Hippocampal formation (tissue), 2 donors: ENCODE measurements around the gene MRPS34.
"Not testable (repeated sequence)": the region's sequence is repeated elsewhere in the genome, so short reads cannot be mapped to it uniquely, and the experiment has no call there.

Experiments used
- DNase-seq, 2 donors: peaks; one replicate each; lab custom pipeline; 2025; lab: John Stamatoyannopoulos, UW

The MRPS34 gene

GRCh38 chr16:1749152-1750117 lies 23.5 kb downstream of the MRPS34 start:
- DNase-seq: no peak

GRCh38 chr16:1747934-1748333 lies 25.0 kb downstream of the MRPS34 start:
- no peak for DNase-seq

DNA sequence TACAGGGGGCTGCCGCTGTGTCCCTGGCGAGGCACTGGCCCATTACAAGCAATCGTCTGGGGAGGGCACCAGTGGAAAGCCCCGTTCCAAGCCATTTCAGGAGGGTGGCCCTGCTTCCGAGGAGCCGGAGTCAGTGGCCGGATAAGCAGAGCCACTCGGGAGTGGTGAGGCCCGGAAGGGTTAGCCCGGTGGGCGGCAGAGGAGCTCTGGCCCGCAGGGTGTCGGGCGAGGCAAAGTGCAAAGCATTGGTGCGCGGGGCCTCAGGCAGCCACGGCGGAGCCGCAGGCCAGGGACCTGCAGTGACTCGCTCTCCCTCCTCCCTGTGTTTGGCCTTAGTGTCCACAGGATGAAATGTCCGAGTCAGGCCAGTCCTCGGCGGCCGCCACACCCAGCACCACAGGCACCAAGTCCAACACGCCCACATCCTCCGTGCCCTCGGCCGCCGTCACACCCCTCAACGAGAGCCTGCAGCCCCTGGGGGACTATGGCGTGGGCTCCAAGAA lies 26.2 kb downstream of the MRPS34 start:
- DNase-seq: no peak

DNA sequence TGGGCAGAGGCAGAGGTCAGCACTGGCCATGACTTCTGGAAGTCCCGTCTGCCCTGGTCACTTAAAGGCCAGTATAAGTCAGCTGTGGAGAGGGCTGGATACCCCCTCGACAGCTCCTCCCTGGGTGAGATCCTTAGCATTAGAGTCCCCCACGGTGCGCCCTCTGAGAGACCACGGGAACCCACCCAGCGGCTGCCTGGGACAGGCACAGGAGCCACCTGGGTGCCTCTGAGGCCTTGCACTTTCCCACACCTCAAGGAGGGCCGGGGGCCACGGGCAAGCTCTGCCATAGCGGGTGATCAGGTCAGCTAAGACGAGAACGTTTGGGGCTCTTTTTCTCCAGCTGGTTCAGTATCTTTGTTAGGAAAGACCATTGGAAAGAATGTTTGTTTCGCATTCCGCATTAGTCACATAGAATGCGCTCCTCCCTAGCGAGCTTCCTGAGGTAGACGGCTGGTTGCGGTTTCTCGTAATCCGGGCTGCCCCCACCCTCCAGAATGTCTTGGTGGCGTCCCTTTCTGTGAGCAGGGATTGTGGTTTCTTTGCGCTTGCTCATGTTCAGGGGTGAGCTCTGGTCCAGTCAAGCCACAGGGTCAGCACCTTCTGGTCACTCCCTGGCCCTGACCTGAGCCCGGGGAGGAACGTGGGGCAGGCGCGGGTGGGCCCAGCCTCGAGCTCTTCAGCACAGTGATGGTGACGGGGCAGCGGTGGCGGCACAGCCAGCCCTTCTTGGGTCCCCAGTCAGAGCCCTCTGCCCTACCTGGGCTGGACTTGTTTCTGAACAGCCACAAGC lies 26.8 kb downstream of the MRPS34 start:
- no peak for DNase-seq

- no peak for DNase-seq
Measured at GRCh38 chr16:1745181-1745899, 27.6 kb downstream of the MRPS34 start.

DNA sequence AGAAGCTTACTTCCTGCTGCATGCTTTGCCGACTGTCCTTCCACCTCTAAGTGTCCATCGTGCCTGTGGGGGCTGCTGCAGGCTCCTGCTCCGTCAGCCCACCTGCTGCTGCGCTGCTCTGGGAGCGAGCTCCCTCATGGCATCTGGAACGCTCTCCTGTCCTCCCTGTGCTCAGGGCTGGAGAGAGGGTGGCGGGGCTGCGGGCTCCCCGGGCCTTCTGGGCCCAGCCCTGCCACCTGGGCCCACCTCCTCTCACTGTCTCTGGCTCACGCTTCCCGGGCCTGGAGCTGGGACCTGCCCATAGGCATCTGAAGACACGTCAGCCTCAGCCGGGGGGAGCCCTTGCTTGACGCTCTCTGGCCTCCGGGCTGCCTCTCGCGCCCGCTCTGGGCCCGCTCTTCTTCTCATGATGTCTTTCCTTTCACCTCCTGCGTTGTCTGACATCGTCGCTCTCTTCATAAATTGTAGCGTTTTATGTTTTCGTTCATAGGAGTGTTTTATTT lies 28.5 kb downstream of the MRPS34 start:
- no peak for DNase-seq

- DNase-seq: no peak
Measured at GRCh38 chr16:1743376-1744337, 29.3 kb downstream of the MRPS34 start.

GRCh38 chr16:1741553-1742165 lies 31.3 kb downstream of the MRPS34 start:
- DNase-seq: no peak

- no peak for DNase-seq
Measured at GRCh38 chr16:1740781-1741490, 32.0 kb downstream of the MRPS34 start.

- DNase-seq: no peak
Measured at GRCh38 chr16:1740234-1740633, 32.7 kb downstream of the MRPS34 start.

GRCh38 chr16:1734816-1735215 lies 38.1 kb downstream of the MRPS34 start:
- DNase-seq: no peak

- DNase-seq: no peak
Measured at GRCh38 chr16:1734123-1734522, 38.8 kb downstream of the MRPS34 start.

DNA sequence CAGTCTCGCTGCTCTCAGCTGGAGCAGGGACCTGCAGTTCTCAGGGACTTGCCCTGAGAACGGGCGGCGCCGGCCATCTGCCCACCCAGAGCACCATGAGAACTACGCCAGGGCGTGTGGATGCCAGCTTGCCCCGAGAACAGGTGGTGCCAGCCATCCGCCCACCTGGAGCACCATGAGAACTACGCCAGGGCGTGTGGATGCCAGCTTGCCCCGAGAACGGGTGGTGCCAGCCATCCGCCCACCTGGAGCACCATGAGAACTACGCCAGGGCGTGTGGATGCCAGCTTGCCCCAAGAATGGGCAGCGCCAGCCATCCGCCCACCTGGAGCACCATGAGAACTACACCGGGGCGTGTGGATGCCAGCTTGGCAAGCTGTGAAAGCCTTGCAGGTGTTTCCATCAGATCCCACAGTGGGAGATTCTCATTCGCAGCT lies 40.4 kb downstream of the MRPS34 start:
- not testable (repeated sequence) for DNase-seq

GRCh38 chr16:1732071-1732470 lies 40.9 kb downstream of the MRPS34 start:
- DNase-seq: no peak

DNA sequence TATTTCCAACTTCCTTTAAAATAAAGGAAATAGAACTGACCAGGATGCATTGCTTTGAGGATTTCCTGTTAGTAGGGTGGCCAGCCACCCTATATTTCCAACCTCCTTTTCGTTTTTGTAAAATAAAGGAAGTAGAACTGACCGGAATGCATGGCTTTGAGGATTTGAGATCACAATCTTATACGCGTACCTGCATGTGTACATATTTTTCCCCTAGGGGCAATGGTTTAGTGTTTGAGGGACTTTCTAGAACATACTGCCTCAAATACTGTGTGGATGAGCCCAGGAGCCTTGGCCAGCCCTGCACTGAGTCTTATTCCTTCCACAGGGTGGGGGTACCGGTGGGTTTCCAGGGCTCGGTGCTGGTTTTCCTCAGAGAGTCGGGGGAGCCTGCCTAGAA lies 41.3 kb downstream of the MRPS34 start:
- no peak for DNase-seq

- DNase-seq: no peak
Measured at GRCh38 chr16:1731073-1731472, 41.9 kb downstream of the MRPS34 start.

- no peak for DNase-seq
Measured at GRCh38 chr16:1729445-1729844, 43.5 kb downstream of the MRPS34 start.

DNA sequence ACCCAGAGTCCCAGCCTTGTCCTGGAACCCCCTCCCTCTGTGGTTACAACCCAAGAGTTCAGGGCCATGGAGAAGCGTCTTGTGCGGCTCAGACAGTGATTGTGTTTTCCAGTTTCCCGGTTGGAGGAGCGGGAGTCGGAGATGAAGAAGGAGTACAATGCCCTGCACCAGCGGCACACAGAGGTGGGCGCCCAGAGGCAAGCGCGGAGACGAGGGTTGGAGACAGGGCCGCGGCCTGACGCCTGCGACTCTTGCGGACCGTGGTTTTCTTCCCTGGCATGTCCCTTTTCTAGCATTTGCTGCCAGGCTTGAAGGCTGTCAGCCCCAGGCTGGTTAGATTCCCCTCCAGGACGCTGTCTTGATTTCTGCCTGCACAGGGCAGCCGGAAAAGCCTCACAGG lies 43.9 kb downstream of the MRPS34 start:
- DNase-seq: no peak
